Hepatocyte (in vitro differentiated cells): ENCODE data around the gene PRSS56.

Experiments
- CTCF ChIP-seq: fragments of 200-600 bp; sonication (generic); IDR thresholded peaks from 2 replicates; pipeline ENCODE4 v1.5.1; 2016; ENCODE audit warnings: antibody characterized with exemption, mild to moderate bottlenecking; ENCODE audit not compliant: poor library complexity
- EZH2 ChIP-seq: fragments of 200-600 bp; sonication (generic); IDR thresholded peaks from 2 replicates; pipeline ENCODE4 v1.6.1; 2016; ENCODE audit warnings: antibody characterized with exemption, mild to moderate bottlenecking, borderline replicate concordance

- TF ChIP-seq CTCF (no peak), EZH2 (no peak)
These were observed 43.4 kb downstream of the PRSS56 start for GRCh38 chr2:232563580-232563979.
